H1 (cell line): ENCODE results near the gene C2CD3. TPM values are rescaled to one million over a fixed set of nuclear protein-coding genes. Genes with fewer than 3 reads are reported as not detected.
A peak's percentile ranks its signal among the peaks of the same experiment; 100 is the strongest.

ENCODE experiments used
- CTCF ChIA-PET: fragments of 300-600 bp; sonication (Branson Sonifier 250); formaldehyde crosslinking; loops from one replicate; lab custom pipeline; 2021; ENCODE audit not compliant: partially characterized antibody; lab: Charles Lee
- POLR2A ChIA-PET: fragments of 300-600 bp; sonication (Branson Sonifier 250); formaldehyde crosslinking; loops from one replicate; lab custom pipeline; 2021; ENCODE audit warnings: inconsistent platforms; ENCODE audit not compliant: partially characterized antibody; lab: Charles Lee
- DNase-seq, 2 experiments: peaks; one replicate each; pipeline versions ENCODE4 v3.0.0 to v3.0.0-alpha.2; 2010 to 2022; ENCODE audit warnings: low spot score in 2 of 2, low read depth in 1 of 2, mixed read lengths in 1 of 2
- FAIRE-seq: peaks from 2 replicates; lab custom pipeline; 2011; peaks lifted over from hg19 to GRCh38; lab: Jason Lieb, UNC
- H2AFZ ChIP-seq: 2 replicates; pipeline ENCODE4 v1.8.1; 2012; ENCODE audit warnings: low read length, inconsistent platforms
- H2AK5ac ChIP-seq: 2 replicates; pipeline ENCODE4 v1.6.1; 2013; ENCODE audit warnings: low read depth, low read length
- H2BK120ac ChIP-seq: replicated peaks from 2 replicates; pipeline ENCODE3; 2013; ENCODE audit warnings: low read depth, low read length, inconsistent platforms
- H2BK12ac ChIP-seq: 2 replicates; pipeline ENCODE4 v1.6.1; 2013; ENCODE audit warnings: low read depth, low read length
- H2BK15ac ChIP-seq: 2 replicates; pipeline ENCODE4 v1.6.1; 2013; ENCODE audit warnings: low read length
- H2BK20ac ChIP-seq: 2 replicates; pipeline ENCODE4 v1.6.1; 2013; ENCODE audit warnings: low read length
- H2BK5ac ChIP-seq: 2 replicates; pipeline ENCODE4 v1.6.1; 2013; ENCODE audit warnings: low read depth, low read length
- H3K14ac ChIP-seq: 2 replicates; pipeline ENCODE4 v1.6.1; 2013; ENCODE audit warnings: inconsistent platforms; ENCODE audit not compliant: insufficient read length
- H3K18ac ChIP-seq: 2 replicates; pipeline ENCODE4 v1.6.1; 2013; ENCODE audit warnings: low read length; ENCODE audit errors: extremely low read depth
- H3K23ac ChIP-seq: 2 replicates; pipeline ENCODE4 v1.6.1; 2013; ENCODE audit warnings: inconsistent platforms; ENCODE audit not compliant: insufficient read length
- H3K23me2 ChIP-seq: 2 replicates; pipeline ENCODE4 v1.6.1; 2013; ENCODE audit warnings: low read depth, low read length
- H3K27ac ChIP-seq: 2 replicates; pipeline ENCODE4 v1.6.1; 2011; ENCODE audit warnings: low read depth, low read length, inconsistent platforms
- H3K27me3 ChIP-seq, 4 experiments: replicated peaks in 1 of 4; 1 replicate in 1 of 4; 2 replicates in 3 of 4; pipeline versions ENCODE4 v1.6.1 to v1.8.1; 2011 to 2013; ENCODE audit warnings: low read length in 3 of 4, mild to moderate bottlenecking in 3 of 4, inconsistent platforms in 2 of 4, mixed read lengths in 2 of 4, moderate library complexity in 1 of 4; ENCODE audit not compliant: control insufficient read depth in 3 of 4, insufficient read depth in 3 of 4; ENCODE audit errors: extremely low read depth in 1 of 4
- H3K36me3 ChIP-seq, 4 experiments: 2 replicates each; pipeline versions ENCODE4 v1.6.1 to v1.8.1; 2011 to 2013; ENCODE audit warnings: mild to moderate bottlenecking in 4 of 4, low read length in 3 of 4, moderate library complexity in 2 of 4, control low read depth in 1 of 4, inconsistent platforms in 1 of 4; ENCODE audit not compliant: insufficient read depth in 4 of 4, control insufficient read depth in 2 of 4
- H3K4ac ChIP-seq: replicated peaks from 2 replicates; pipeline ENCODE3; 2013; ENCODE audit warnings: low read length, low read depth, mixed read lengths, inconsistent platforms; ENCODE audit not compliant: insufficient read length
- H3K4me1 ChIP-seq, 4 experiments: replicated peaks in 1 of 4; 1 replicate in 1 of 4; 2 replicates in 3 of 4; pipeline versions ENCODE4 v1.6.1 to v1.8.1; 2011 to 2013; ENCODE audit warnings: low read length in 3 of 4, inconsistent platforms in 2 of 4, mixed read lengths in 1 of 4; ENCODE audit not compliant: insufficient read depth in 4 of 4, control insufficient read depth in 3 of 4
- H3K4me2 ChIP-seq, 2 experiments: 2 replicates each; pipeline versions ENCODE4 v1.6.1 to v1.8.1; 2011 to 2013; ENCODE audit warnings: low read depth in 2 of 2, low read length in 2 of 2, control low read depth in 1 of 2, inconsistent platforms in 1 of 2, mild to moderate bottlenecking in 1 of 2; ENCODE audit not compliant: insufficient read depth in 1 of 2
- H3K4me3 ChIP-seq, 4 experiments: fragments of 200-600, 300-600 bp in 1 of 4; sonication (generic), shearing (Covaris generic), sonication (Bioruptor Twin) in 1 of 4; 2 replicates each; pipeline versions ENCODE4 v1.5.1 to v1.8.1; 2011 to 2016; ENCODE audit warnings: low read length in 4 of 4, low read depth in 3 of 4, control low read depth in 2 of 4, inconsistent platforms in 2 of 4, mild to moderate bottlenecking in 2 of 4, mixed read lengths in 1 of 4, moderate library complexity in 1 of 4; ENCODE audit not compliant: insufficient read depth in 2 of 4; ENCODE audit errors: extremely low read depth in 1 of 4
- H3K56ac ChIP-seq: replicated peaks from 2 replicates; pipeline ENCODE3; 2013; ENCODE audit warnings: low read depth, mild to moderate bottlenecking, mixed read lengths, low read length, inconsistent platforms; ENCODE audit not compliant: insufficient read length
- H3K79me1 ChIP-seq: 2 replicates; pipeline ENCODE4 v1.6.1; 2013; ENCODE audit warnings: low read depth, low read length, control low read depth
- H3K79me2 ChIP-seq, 2 experiments: 2 replicates each; pipeline versions ENCODE4 v1.6.1 to v1.8.1; 2012 to 2013; ENCODE audit warnings: low read length in 2 of 2, mild to moderate bottlenecking in 2 of 2, inconsistent platforms in 1 of 2; ENCODE audit not compliant: insufficient read depth in 2 of 2, control insufficient read depth in 1 of 2
- H3K9ac ChIP-seq, 4 experiments: replicated peaks in 1 of 4; 1 replicate in 1 of 4; 2 replicates in 3 of 4; pipeline versions ENCODE4 v1.6.1 to v1.8.1; 2011 to 2013; ENCODE audit warnings: low read depth in 3 of 4, low read length in 3 of 4, control low read depth in 2 of 4, mild to moderate bottlenecking in 2 of 4, moderate library complexity in 2 of 4, inconsistent platforms in 1 of 4; ENCODE audit errors: extremely low read depth in 1 of 4
- H3K9me3 ChIP-seq, 2 experiments: 2 replicates each; pipeline versions ENCODE4 v1.6.1 to v1.8.1; 2012 to 2013; ENCODE audit warnings: mild to moderate bottlenecking in 2 of 2, moderate library complexity in 2 of 2, control low read depth in 1 of 2, inconsistent platforms in 1 of 2, low read depth in 1 of 2, low read length in 1 of 2, mixed read lengths in 1 of 2; ENCODE audit not compliant: insufficient read depth in 2 of 2
- H4K20me1 ChIP-seq, 2 experiments: replicated peaks in 1 of 2; 2 replicates each; pipeline versions ENCODE3 to v1.8.1; 2011 to 2013; ENCODE audit warnings: inconsistent platforms in 2 of 2, low read length in 2 of 2, mild to moderate bottlenecking in 1 of 2; ENCODE audit not compliant: insufficient read depth in 2 of 2, control insufficient read depth in 1 of 2
- H4K5ac ChIP-seq: 2 replicates; pipeline ENCODE4 v1.6.1; 2013; ENCODE audit warnings: low read length, low read depth, mixed read lengths, inconsistent platforms; ENCODE audit not compliant: insufficient read length
- H4K8ac ChIP-seq: 2 replicates; pipeline ENCODE4 v1.8.0; 2013; ENCODE audit warnings: mild to moderate bottlenecking, moderate library complexity, low read length, inconsistent platforms; ENCODE audit not compliant: insufficient read depth; ENCODE audit errors: extremely low read depth
- H4K91ac ChIP-seq: replicated peaks from 2 replicates; pipeline ENCODE3; 2013; ENCODE audit warnings: low read length, mixed read lengths, inconsistent platforms; ENCODE audit not compliant: insufficient read length
- ASH2L ChIP-seq: fragments of 200-600, 300-600 bp; sonication (generic); IDR thresholded peaks from one replicate; pipeline ENCODE4 v1.7.1; 2017; ENCODE audit warnings: low read length
- BACH1 ChIP-seq: IDR thresholded peaks from 2 replicates; pipeline ENCODE4 v1.6.1; 2012; ENCODE audit warnings: low read length, improper control_type of control experiment
- CEBPB ChIP-seq: IDR thresholded peaks from 2 replicates; pipeline ENCODE4 v1.6.1; 2012; ENCODE audit warnings: low read depth, low read length
- CHD1 ChIP-seq: IDR thresholded peaks from 2 replicates; pipeline ENCODE4 v1.6.1; 2012; ENCODE audit warnings: low read depth, low read length, improper control_type of control experiment
- EP300 ChIP-seq, 2 experiments: IDR thresholded peaks; 1 replicate in 1 of 2; 2 replicates in 1 of 2; pipeline ENCODE4 v1.6.1; 2011 to 2012; ENCODE audit warnings: low read depth in 2 of 2, low read length in 2 of 2, mild to moderate bottlenecking in 2 of 2, borderline replicate concordance in 1 of 2, inconsistent platforms in 1 of 2, moderate library complexity in 1 of 2
- FOSL1 ChIP-seq: IDR thresholded peaks from 2 replicates; pipeline ENCODE4 v1.6.1; 2011; ENCODE audit warnings: mild to moderate bottlenecking, low read depth, low read length, moderate library complexity; ENCODE audit not compliant: insufficient read depth
- MAFK ChIP-seq: IDR thresholded peaks from 2 replicates; pipeline ENCODE4 v1.6.1; 2012; ENCODE audit warnings: low read depth, mild to moderate bottlenecking, improper control_type of control experiment, low read length
- POLR2A ChIP-seq, 2 experiments: IDR thresholded peaks; 1 replicate in 1 of 2; 2 replicates in 1 of 2; pipeline ENCODE4 v1.6.1; 2011; ENCODE audit warnings: low read depth in 2 of 2, low read length in 2 of 2, mild to moderate bottlenecking in 2 of 2; ENCODE audit errors: control extremely low read depth in 1 of 2
- POU5F1 ChIP-seq: IDR thresholded peaks from 2 replicates; pipeline ENCODE4 v1.6.1; 2011; ENCODE audit warnings: low read depth, mild to moderate bottlenecking, low read length, moderate library complexity
- RAD21 ChIP-seq, 2 experiments: IDR thresholded peaks in 1 of 2; conservative IDR thresholded peaks in 1 of 2; 2 replicates each; pipeline ENCODE4 v1.6.1; 2011; ENCODE audit warnings: low read depth in 2 of 2, low read length in 2 of 2, improper control_type of control experiment in 1 of 2, inconsistent platforms in 1 of 2, mild to moderate bottlenecking in 1 of 2, moderate library complexity in 1 of 2
- RBBP5 ChIP-seq: IDR thresholded peaks from 2 replicates; pipeline ENCODE4 v1.7.1; 2012; ENCODE audit warnings: low read depth, mild to moderate bottlenecking, inconsistent platforms, low read length, moderate library complexity, borderline replicate concordance
- SRF ChIP-seq: IDR thresholded peaks from 2 replicates; pipeline ENCODE4 v1.6.1; 2011; ENCODE audit warnings: mild to moderate bottlenecking, low read depth, low read length, moderate library complexity
- ZNF274 ChIP-seq: IDR thresholded peaks from 2 replicates; pipeline ENCODE4 v1.7.0; 2012; ENCODE audit warnings: low read length, borderline replicate concordance; ENCODE audit errors: extremely low read depth
- WGBS, 2 experiments: shearing (Covaris generic) in 1 of 2; methylation state at CpG; one replicate each; pipeline versions ENCODE4 v1.1.6 to v1.1.7; 2013 to 2015; ENCODE audit warnings: low lambda C conversion rate in 2 of 2, mixed read lengths in 2 of 2, inconsistent platforms in 1 of 2, low coverage in 1 of 2, missing lambda C conversion rate in 1 of 2; ENCODE audit not compliant: insufficient replicate concordance in 2 of 2, insufficient coverage in 1 of 2, insufficient read length in 1 of 2; ENCODE audit errors: extremely low coverage in 1 of 2, missing lambda C conversion rate in 1 of 2; 5-methylcytosine and 5-hydroxymethylcytosine counted together
- polyA plus RNA-seq, 7 experiments: library from polyadenylated mRNA; depleted of rRNA in 3 of 7; stranded (reverse) in 5 of 7; unstranded in 2 of 7; fragments of >200 nt in 5 of 7; fragments of 200-250 nt in 2 of 7; gene quantifications; 1 replicate in 5 of 7; 2 replicates in 1 of 7; 4 replicates in 1 of 7; pipeline versions ENCODE4 v1.2.1 to v1.2.3, GENCODE V29; 2011 to 2013; ENCODE audit warnings: missing spikeins in 2 of 7, mixed read lengths in 2 of 7
- total RNA-seq: library from RNA; stranded (reverse); fragmentation: NEBNext Ultra II Directional; extraction: Animal tissue kit (Norgen Biotek cat#: 25700); gene quantifications from 2 replicates; pipeline ENCODE4 v1.2.1, GENCODE V29; 2021

The C2CD3 gene
- total and polyA plus RNA-seq, 2 of the 8 experiments (the other 6 are each of a cell fraction or from before 2014, with no cell fraction given) = 11.0 to 29.1 TPM

DNA sequence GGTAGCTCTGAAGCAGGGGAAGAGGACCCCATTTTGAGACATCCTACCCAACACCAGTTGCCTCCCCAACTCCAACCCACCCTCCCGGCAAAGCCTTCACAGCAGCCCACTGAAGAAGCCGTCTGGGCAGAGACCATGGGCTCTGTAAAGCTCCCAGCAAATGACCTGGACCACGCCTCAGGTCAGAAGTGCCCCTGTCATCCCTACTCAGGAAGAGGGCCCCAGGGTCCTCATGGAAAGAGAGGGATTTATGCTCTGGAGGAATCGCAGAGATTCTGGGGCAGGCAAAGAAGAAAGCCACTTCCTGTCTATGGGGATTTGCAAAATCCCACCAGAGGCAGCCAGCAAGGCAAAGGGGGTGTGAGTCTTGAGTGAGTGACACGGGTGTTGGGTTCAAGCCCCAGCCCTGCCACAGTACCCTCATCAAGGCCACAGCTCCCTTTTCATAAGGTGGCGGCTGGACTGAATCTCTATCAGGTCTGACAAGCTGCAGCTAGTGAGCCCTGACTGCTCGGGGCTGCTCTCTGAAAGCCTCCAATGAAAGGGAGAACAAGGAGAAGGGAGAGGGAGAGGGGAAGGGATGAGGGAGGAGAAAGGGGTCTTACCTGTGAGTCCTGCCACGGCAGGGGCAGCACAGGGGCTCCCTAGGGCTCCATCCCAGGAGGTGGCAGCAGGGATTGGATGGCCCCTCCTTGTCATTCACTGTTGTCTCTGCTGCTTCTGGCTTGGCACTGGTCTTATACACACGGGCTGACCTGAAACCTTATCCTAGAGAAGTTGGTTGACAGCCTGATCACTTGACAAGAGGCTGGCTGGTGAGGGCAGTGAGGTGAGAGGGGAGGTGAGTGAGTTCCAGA lies 162.2 kb downstream of the C2CD3 start, which contains the start of gene UCP3:
Gene UCP3 (minus strand): TSS at position 713 of the 857 bp plus-strand sequence. CDS start 2,043 bp downstream, outside the sequence.
- CTCF ChIA-PET = interaction anchor here (1.2 kb wide), 1 partner anchor 51 kb away, joined by 3 read pairs; no protein-coding TSS in a partner anchor
- TF ChIP-seq POLR2A (IDR thresholded peaks at IDR 0.05; ENCODE audit: control extremely low read depth in 1 of 2, low read depth in 2 of 2, low read length in 2 of 2) = no peak
- TF ChIP-seq RAD21 (IDR thresholded peaks at IDR 0.05 in 1 of 2, conservative IDR thresholded peaks at IDR 0.05 in 1 of 2; ENCODE audit: low read depth in 2 of 2, low read length in 2 of 2) = no peak
- no peak for TF ChIP-seq CHD1
- TF ChIP-seq CEBPB = no peak
- no peak for TF ChIP-seq ASH2L
- TF ChIP-seq RBBP5 = no peak
- no peak for TF ChIP-seq BACH1
- no peak for TF ChIP-seq FOSL1
- TF ChIP-seq SRF = no peak
- no peak for TF ChIP-seq EP300 (IDR thresholded peaks at IDR 0.05; ENCODE audit: borderline replicate concordance in 1 of 2, low read depth in 2 of 2, low read length in 2 of 2)
- no peak for TF ChIP-seq POU5F1
- TF ChIP-seq ZNF274 = no peak
- TF ChIP-seq MAFK = no peak

More for the DNA sequence above, 162.2 kb downstream of the C2CD3 start, which contains the start of gene UCP3:
- H2AFZ ChIP-seq = no peak within 1 kb of the TSS
- no peak within 1 kb of the TSS for H2BK5ac ChIP-seq
- no peak within 1 kb of the TSS for H3K18ac ChIP-seq
- no peaks in the 10 kb centered on the region for H3K23me2 ChIP-seq
- H3K27me3 ChIP-seq = no peaks in the 10 kb centered on the region
- H2BK15ac ChIP-seq = no peak within 1 kb of the TSS
- H3K4me2 ChIP-seq = no peak within 1 kb of the TSS
- no peaks in the 10 kb centered on the region for H3K36me3 ChIP-seq
- H4K5ac ChIP-seq = no peak within 1 kb of the TSS
- no peak within 1 kb of the TSS for H3K27ac ChIP-seq
- H4K91ac ChIP-seq = no peak within 1 kb of the TSS
- no peaks in the 10 kb centered on the region for H3K9me3 ChIP-seq
- no peak within 1 kb of the TSS for H3K4me3 ChIP-seq
- no peak within 1 kb of the TSS for H3K4ac ChIP-seq
- no peak within 1 kb of the TSS for H3K56ac ChIP-seq
- H2AK5ac ChIP-seq = no peak within 1 kb of the TSS
- H3K79me1 ChIP-seq = no peaks in the 10 kb centered on the region
- no peak within 1 kb of the TSS for H3K23ac ChIP-seq
- no peak within 1 kb of the TSS for H3K14ac ChIP-seq
- H3K4me1 ChIP-seq = no peaks in the 10 kb centered on the region
- H4K8ac ChIP-seq = peak within 1 kb of the TSS; percentile 65; the same call in 1 of the 2 replicates
- H2BK20ac ChIP-seq = no peak within 1 kb of the TSS
- 80% methylated on average over 9 of the region's 9 CpGs; no CpG with 5 or more reads in 1 of the 2 experiments for WGBS, 2 experiments
- DNase-seq = no peak
- FAIRE-seq = no peak
- H3K9ac ChIP-seq = no peak within 1 kb of the TSS; a peak in 1 of 7 replicates
- POLR2A ChIA-PET = interaction anchor here (0.9 to 2.6 kb wide), 4 partner anchors 9 to 32 kb away, joined by 3 to 7 read pairs (median 4); no protein-coding TSS in a partner anchor
- no peak within 1 kb of the TSS for H2BK12ac ChIP-seq
- H3K79me2 ChIP-seq = no peaks in the 10 kb centered on the region
- H4K20me1 ChIP-seq = peaks cover 0 to 3% of the 10 kb centered on the region in 2 experiments
- H2BK120ac ChIP-seq = no peak within 1 kb of the TSS
